H9 (cell line): ENCODE results near the gene KIF21B. TPM values are rescaled to one million over a fixed set of nuclear protein-coding genes. Genes with fewer than 3 reads are reported as not detected.

Experiments
- DNase-seq: peaks from one replicate; pipeline ENCODE4 v3.0.0-alpha.2; 2017
- H2AFZ ChIP-seq: one replicate; pipeline ENCODE4 v1.6.1; 2013; ENCODE audit warnings: mild to moderate bottlenecking, low read length, control low read depth, moderate library complexity
- H2AK5ac ChIP-seq: 2 replicates; pipeline ENCODE4 v1.6.1; 2013; ENCODE audit warnings: low read length, control low read depth, mixed read lengths; ENCODE audit not compliant: insufficient read length
- H2BK120ac ChIP-seq: one replicate; pipeline ENCODE4 v1.6.1; 2013; ENCODE audit warnings: low read depth, mild to moderate bottlenecking, low read length, control low read depth, inconsistent platforms; ENCODE audit not compliant: poor library complexity, severe bottlenecking
- H2BK12ac ChIP-seq: 2 replicates; pipeline ENCODE4 v1.6.1; 2013; ENCODE audit warnings: low read length, control low read depth, mixed read lengths, low read depth; ENCODE audit not compliant: insufficient read length
- H2BK15ac ChIP-seq: 2 replicates; pipeline ENCODE4 v1.6.1; 2013; ENCODE audit warnings: low read depth, low read length, control low read depth
- H2BK20ac ChIP-seq: one replicate; pipeline ENCODE4 v1.6.1; 2013; ENCODE audit warnings: low read depth, mild to moderate bottlenecking, low read length, control low read depth, inconsistent platforms; ENCODE audit not compliant: poor library complexity, severe bottlenecking
- H2BK5ac ChIP-seq: 2 replicates; pipeline ENCODE4 v1.6.1; 2013; ENCODE audit warnings: low read length, control low read depth, mixed read lengths; ENCODE audit not compliant: insufficient read length
- H3K14ac ChIP-seq: 2 replicates; pipeline ENCODE4 v1.6.1; 2013; ENCODE audit warnings: low read length, control low read depth; ENCODE audit not compliant: insufficient read depth
- H3K18ac ChIP-seq: 2 replicates; pipeline ENCODE4 v1.6.1; 2013; ENCODE audit warnings: low read depth, mild to moderate bottlenecking, mixed read lengths, low read length, control low read depth; ENCODE audit not compliant: insufficient read length
- H3K23ac ChIP-seq: 2 replicates; pipeline ENCODE4 v1.6.1; 2013; ENCODE audit warnings: low read length, control low read depth, mixed read lengths, low read depth; ENCODE audit not compliant: insufficient read length
- H3K23me2 ChIP-seq: 2 replicates; pipeline ENCODE4 v1.6.1; 2013; ENCODE audit warnings: low read depth, mild to moderate bottlenecking, mixed read lengths, low read length, control low read depth; ENCODE audit not compliant: insufficient read length, poor library complexity, severe bottlenecking
- H3K27ac ChIP-seq: 2 replicates; pipeline ENCODE4 v1.5.1; 2013; ENCODE audit warnings: low read length, control low read depth, mixed read lengths, low read depth; ENCODE audit not compliant: insufficient read length
- H3K27me3 ChIP-seq: 2 replicates; pipeline ENCODE4 v1.6.1; 2013; ENCODE audit warnings: low read length, control low read depth, inconsistent platforms; ENCODE audit not compliant: insufficient read depth
- H3K4ac ChIP-seq: 2 replicates; pipeline ENCODE4 v1.6.1; 2013; ENCODE audit warnings: low read depth, mild to moderate bottlenecking, control low read depth, inconsistent platforms, low read length, moderate library complexity
- H3K4me1 ChIP-seq: 2 replicates; pipeline ENCODE4 v1.6.1; 2013; ENCODE audit warnings: low read length, control low read depth, inconsistent platforms; ENCODE audit not compliant: insufficient read depth
- H3K4me2 ChIP-seq: 2 replicates; pipeline ENCODE4 v1.6.1; 2013; ENCODE audit warnings: low read length, control low read depth, mixed read lengths; ENCODE audit not compliant: insufficient read length, insufficient read depth
- H3K56ac ChIP-seq: 2 replicates; pipeline ENCODE4 v1.6.1; 2013; ENCODE audit warnings: low read depth, mild to moderate bottlenecking, mixed read lengths, low read length, control low read depth; ENCODE audit not compliant: insufficient read length
- H3K79me1 ChIP-seq: 2 replicates; pipeline ENCODE4 v1.6.1; 2013; ENCODE audit warnings: low read depth, mild to moderate bottlenecking, moderate library complexity, low read length, control low read depth, inconsistent platforms; ENCODE audit not compliant: insufficient read depth, poor library complexity, severe bottlenecking
- H3K79me2 ChIP-seq: 2 replicates; pipeline ENCODE4 v1.6.1; 2013; ENCODE audit warnings: low read length, control low read depth, inconsistent platforms; ENCODE audit not compliant: insufficient read depth
- H3K9ac ChIP-seq: 2 replicates; pipeline ENCODE4 v1.6.1; 2013; ENCODE audit warnings: low read length, control low read depth, mixed read lengths; ENCODE audit not compliant: insufficient read length; ENCODE audit errors: extremely low read depth
- H3K9me3 ChIP-seq: one replicate; pipeline ENCODE4 v1.6.1; 2013; ENCODE audit warnings: low read depth, low read length, inconsistent platforms; ENCODE audit not compliant: control insufficient read depth
- H3T11ph ChIP-seq: one replicate; pipeline ENCODE4 v1.6.1; 2013; ENCODE audit warnings: mild to moderate bottlenecking, low read length, control low read depth, inconsistent platforms
- H4K20me1 ChIP-seq: one replicate; pipeline ENCODE4 v1.6.1; 2013; ENCODE audit not compliant: control insufficient read depth, insufficient read length, insufficient read depth
- H4K5ac ChIP-seq: 2 replicates; pipeline ENCODE4 v1.6.1; 2013; ENCODE audit warnings: low read depth, mild to moderate bottlenecking, mixed read lengths, low read length, control low read depth; ENCODE audit not compliant: insufficient read length
- H4K8ac ChIP-seq: replicated peaks from 2 replicates; pipeline ENCODE4 v1.6.1; 2013; ENCODE audit warnings: low read length, control low read depth, mixed read lengths, low read depth; ENCODE audit not compliant: insufficient read length
- H4K91ac ChIP-seq: 2 replicates; pipeline ENCODE4 v1.6.1; 2013; ENCODE audit warnings: low read depth, mild to moderate bottlenecking, moderate library complexity, mixed read lengths, low read length, control low read depth; ENCODE audit not compliant: insufficient read length
- H3K27ac Mint-ChIP-seq, 3 experiments: 2 replicates in 2 of 3; 3 replicates in 1 of 3; pipeline ENCODE4 v1.8.0; 2020 to 2021; ENCODE audit warnings: mixed read lengths in 3 of 3, mild to moderate bottlenecking in 1 of 3, moderate library complexity in 1 of 3
- H3K27me3 Mint-ChIP-seq: 2 replicates; pipeline ENCODE4 v1.8.0; 2021; ENCODE audit warnings: low read depth, mild to moderate bottlenecking, moderate library complexity, mixed read lengths
- H3K36me3 Mint-ChIP-seq, 3 experiments: 2 replicates in 2 of 3; 3 replicates in 1 of 3; pipeline ENCODE4 v1.8.0; 2020 to 2021; ENCODE audit warnings: low read depth in 3 of 3, mixed read lengths in 3 of 3; ENCODE audit not compliant: insufficient read depth in 1 of 3
- H3K4me1 Mint-ChIP-seq, 2 experiments: 2 replicates each; pipeline ENCODE4 v1.8.0; 2020; ENCODE audit warnings: mixed read lengths in 2 of 2
- H3K4me3 Mint-ChIP-seq, 2 experiments: 2 replicates in 1 of 2; 3 replicates in 1 of 2; pipeline ENCODE4 v1.8.0; 2020 to 2021; ENCODE audit warnings: mild to moderate bottlenecking in 2 of 2, mixed read lengths in 2 of 2, moderate library complexity in 1 of 2
- H3K9me3 Mint-ChIP-seq, 2 experiments: 2 replicates in 1 of 2; 3 replicates in 1 of 2; pipeline ENCODE4 v1.8.0; 2020; ENCODE audit warnings: mild to moderate bottlenecking in 2 of 2, mixed read lengths in 2 of 2, moderate library complexity in 1 of 2
- WGBS: extraction: QIAGEN DNeasy Blood & Tissue Kit; methylation state at CpG from one replicate; pipeline ENCODE4 v1.1.7; 2013; ENCODE audit warnings: missing lambda C conversion rate, low lambda C conversion rate, mixed read lengths; ENCODE audit not compliant: insufficient read length; ENCODE audit errors: extremely low coverage; 5-methylcytosine and 5-hydroxymethylcytosine counted together
- total RNA-seq: library from RNA; stranded (reverse); gene quantifications from 2 replicates; pipeline ENCODE4 v1.2.1, GENCODE V29; 2021
- TF ChIP-seq, protein P1 (sequence below): fragments of 200-600 bp; sonication (generic); conservative IDR thresholded peaks from 3 replicates; pipeline ENCODE4 v1.8.0; 2021; ENCODE audit warnings: antibody characterized with exemption, mild to moderate bottlenecking

Gene KIF21B
- total RNA-seq, 1 experiment from 2014 or later, result 7.5 TPM

DNA sequence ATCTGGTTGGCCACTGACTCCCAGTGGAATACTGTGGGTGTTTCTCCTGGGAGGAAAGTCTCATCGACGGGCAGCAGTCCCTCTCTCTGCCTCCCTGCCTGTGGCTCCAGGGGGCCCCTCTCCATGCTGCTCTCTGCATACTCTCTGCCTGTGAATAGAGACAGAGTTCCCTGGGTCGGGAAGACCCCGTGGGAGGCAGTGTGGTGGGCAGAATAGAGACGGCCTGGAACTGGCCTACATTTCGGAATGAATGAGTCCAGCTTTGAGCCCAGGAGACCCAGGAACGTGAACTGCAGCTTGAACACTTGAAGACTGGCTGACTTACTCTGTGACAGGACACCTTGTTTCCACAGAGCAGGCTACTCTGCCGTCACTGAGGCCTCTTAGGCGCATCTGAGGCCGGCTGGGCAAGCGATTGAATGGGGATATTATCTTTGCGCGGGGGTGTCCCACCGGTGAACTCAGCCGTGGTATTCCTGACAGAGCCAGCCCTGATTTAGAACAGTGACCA, 64.0 kb downstream of the KIF21B start:
- H3K27ac Mint-ChIP-seq, result no peak overlapping the region
- no peak overlapping the region for H3K14ac ChIP-seq
- H3K56ac ChIP-seq, result no peak overlapping the region
- no peak overlapping the region for H2AK5ac ChIP-seq
- H3K4me3 Mint-ChIP-seq, result no peak overlapping the region
- no peak overlapping the region for H2BK12ac ChIP-seq
- H4K91ac ChIP-seq, result no peak overlapping the region
- no peak overlapping the region for H2BK5ac ChIP-seq
- H2BK20ac ChIP-seq, result no peak overlapping the region
- H3K9me3 Mint-ChIP-seq, result no peaks in the 10 kb centered on the region
- no peaks in the 10 kb centered on the region for H3K27me3 ChIP-seq
- WGBS, result no CpG with 5 or more reads among the region's 15 CpGs
- H3K18ac ChIP-seq, result no peak overlapping the region
- DNase-seq, result peak; percentile 26
- H3K27me3 Mint-ChIP-seq, result peaks cover 5% of the 10 kb centered on the region
- H4K5ac ChIP-seq, result no peak overlapping the region
- H3K4me1 Mint-ChIP-seq, result peaks cover 6 to 11% of the 10 kb centered on the region in 2 experiments
- H3T11ph ChIP-seq, result no peak overlapping the region
- H3K36me3 Mint-ChIP-seq, result no peaks in the 10 kb centered on the region
- H2BK15ac ChIP-seq, result no peak overlapping the region
- no peaks in the 10 kb centered on the region for H3K79me1 ChIP-seq
- H3K4me2 ChIP-seq, result no peak overlapping the region
- no peak overlapping the region for H4K8ac ChIP-seq
- no peaks in the 10 kb centered on the region for H3K4me1 ChIP-seq
- H3K23ac ChIP-seq, result no peak overlapping the region
- H4K20me1 ChIP-seq, result no peaks in the 10 kb centered on the region
- no peak overlapping the region for H3K27ac ChIP-seq
- TF ChIP-seq, protein P1, sequence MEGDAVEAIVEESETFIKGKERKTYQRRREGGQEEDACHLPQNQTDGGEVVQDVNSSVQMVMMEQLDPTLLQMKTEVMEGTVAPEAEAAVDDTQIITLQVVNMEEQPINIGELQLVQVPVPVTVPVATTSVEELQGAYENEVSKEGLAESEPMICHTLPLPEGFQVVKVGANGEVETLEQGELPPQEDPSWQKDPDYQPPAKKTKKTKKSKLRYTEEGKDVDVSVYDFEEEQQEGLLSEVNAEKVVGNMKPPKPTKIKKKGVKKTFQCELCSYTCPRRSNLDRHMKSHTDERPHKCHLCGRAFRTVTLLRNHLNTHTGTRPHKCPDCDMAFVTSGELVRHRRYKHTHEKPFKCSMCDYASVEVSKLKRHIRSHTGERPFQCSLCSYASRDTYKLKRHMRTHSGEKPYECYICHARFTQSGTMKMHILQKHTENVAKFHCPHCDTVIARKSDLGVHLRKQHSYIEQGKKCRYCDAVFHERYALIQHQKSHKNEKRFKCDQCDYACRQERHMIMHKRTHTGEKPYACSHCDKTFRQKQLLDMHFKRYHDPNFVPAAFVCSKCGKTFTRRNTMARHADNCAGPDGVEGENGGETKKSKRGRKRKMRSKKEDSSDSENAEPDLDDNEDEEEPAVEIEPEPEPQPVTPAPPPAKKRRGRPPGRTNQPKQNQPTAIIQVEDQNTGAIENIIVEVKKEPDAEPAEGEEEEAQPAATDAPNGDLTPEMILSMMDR, result no peak
- H3K79me2 ChIP-seq, result no peaks in the 10 kb centered on the region
- H3K23me2 ChIP-seq, result no peaks in the 10 kb centered on the region
- H3K9me3 ChIP-seq, result no peaks in the 10 kb centered on the region
- H2BK120ac ChIP-seq, result no peak overlapping the region
- no peak overlapping the region for H2AFZ ChIP-seq
- no peak overlapping the region for H3K9ac ChIP-seq
- no peak overlapping the region for H3K4ac ChIP-seq
